SK-N-DZ (cell line): Measurements from ENCODE around the gene OSGEP.

ENCODE experiments used
- DNase-seq: peaks from one replicate; pipeline ENCODE4 v3.0.0-alpha.2; 2015; ENCODE audit warnings: low spot score
- small RNA-seq, 2 experiments: library from RNA; depleted of rRNA; stranded (forward); fragments of <200 nt; gene quantifications; one replicate each; pipeline ENCODE3, GENCODE V24; 2014

The OSGEP gene

GRCh38 chr14:20400589-20400964 is 54.0 kb downstream of the OSGEP start:
- DNase-seq, result no peak

DNA sequence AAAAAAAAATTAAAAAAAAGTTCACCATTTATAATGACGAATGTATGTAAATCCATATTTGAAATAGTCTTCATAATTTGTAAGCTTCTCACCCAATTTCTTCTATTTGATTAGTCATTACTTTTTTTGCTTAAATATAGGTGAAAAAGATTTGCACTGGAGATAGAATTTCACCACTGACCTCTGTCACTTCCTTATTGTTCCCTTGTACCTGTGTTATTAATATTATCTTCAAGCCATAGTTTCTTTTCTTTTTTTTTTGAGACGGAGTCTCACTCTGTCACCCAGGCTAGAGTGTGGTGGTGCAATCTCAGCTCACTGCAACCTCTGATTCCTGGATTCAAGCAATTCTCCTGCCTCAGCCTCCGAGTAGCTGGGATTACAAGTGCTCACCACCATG is 57.1 kb downstream of the OSGEP start:
- DNase-seq, result no peak

Small RNA genes lying within 50 kb of the gene (small RNA-seq; reads per million reads assigned to genes)
- gene RNA5SP382, result 0.05 to 1.6 reads per million in 2 experiments
